Activated naive CD8-positive, alpha-beta T cell (primary cell): ENCODE results near the gene FREM1.

Experiments used
- H3K27ac Mint-ChIP-seq: one replicate; pipeline ENCODE4 v1.8.0; 2021; ENCODE audit warnings: mixed read lengths
- H3K27me3 Mint-ChIP-seq: one replicate; pipeline ENCODE4 v1.8.0; 2021; ENCODE audit warnings: mixed read lengths
- H3K36me3 Mint-ChIP-seq: one replicate; pipeline ENCODE4 v1.8.0; 2021; ENCODE audit warnings: mixed read lengths
- H3K4me1 Mint-ChIP-seq: one replicate; pipeline ENCODE4 v1.8.0; 2021; ENCODE audit warnings: low read depth, mixed read lengths
- H3K4me3 Mint-ChIP-seq: one replicate; pipeline ENCODE4 v1.8.0; 2021; ENCODE audit warnings: mild to moderate bottlenecking, mixed read lengths
- H3K9me3 Mint-ChIP-seq: one replicate; pipeline ENCODE4 v1.8.0; 2021; ENCODE audit warnings: low read depth, mixed read lengths

The FREM1 gene, protein sequence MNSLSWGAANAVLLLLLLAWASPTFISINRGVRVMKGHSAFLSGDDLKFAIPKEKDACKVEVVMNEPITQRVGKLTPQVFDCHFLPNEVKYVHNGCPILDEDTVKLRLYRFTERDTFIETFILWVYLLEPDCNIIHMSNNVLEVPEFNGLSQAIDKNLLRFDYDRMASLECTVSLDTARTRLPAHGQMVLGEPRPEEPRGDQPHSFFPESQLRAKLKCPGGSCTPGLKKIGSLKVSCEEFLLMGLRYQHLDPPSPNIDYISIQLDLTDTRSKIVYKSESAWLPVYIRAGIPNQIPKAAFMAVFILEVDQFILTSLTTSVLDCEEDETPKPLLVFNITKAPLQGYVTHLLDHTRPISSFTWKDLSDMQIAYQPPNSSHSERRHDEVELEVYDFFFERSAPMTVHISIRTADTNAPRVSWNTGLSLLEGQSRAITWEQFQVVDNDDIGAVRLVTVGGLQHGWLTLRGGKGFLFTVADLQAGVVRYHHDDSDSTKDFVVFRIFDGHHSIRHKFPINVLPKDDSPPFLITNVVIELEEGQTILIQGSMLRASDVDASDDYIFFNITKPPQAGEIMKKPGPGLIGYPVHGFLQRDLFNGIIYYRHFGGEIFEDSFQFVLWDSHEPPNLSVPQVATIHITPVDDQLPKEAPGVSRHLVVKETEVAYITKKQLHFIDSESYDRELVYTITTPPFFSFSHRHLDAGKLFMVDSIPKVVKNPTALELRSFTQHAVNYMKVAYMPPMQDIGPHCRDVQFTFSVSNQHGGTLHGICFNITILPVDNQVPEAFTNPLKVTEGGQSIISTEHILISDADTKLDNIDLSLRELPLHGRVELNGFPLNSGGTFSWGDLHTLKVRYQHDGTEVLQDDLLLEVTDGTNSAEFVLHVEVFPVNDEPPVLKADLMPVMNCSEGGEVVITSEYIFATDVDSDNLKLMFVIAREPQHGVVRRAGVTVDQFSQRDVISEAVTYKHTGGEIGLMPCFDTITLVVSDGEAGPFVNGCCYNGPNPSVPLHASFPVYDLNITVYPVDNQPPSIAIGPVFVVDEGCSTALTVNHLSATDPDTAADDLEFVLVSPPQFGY (N-terminal part only)

DNA sequence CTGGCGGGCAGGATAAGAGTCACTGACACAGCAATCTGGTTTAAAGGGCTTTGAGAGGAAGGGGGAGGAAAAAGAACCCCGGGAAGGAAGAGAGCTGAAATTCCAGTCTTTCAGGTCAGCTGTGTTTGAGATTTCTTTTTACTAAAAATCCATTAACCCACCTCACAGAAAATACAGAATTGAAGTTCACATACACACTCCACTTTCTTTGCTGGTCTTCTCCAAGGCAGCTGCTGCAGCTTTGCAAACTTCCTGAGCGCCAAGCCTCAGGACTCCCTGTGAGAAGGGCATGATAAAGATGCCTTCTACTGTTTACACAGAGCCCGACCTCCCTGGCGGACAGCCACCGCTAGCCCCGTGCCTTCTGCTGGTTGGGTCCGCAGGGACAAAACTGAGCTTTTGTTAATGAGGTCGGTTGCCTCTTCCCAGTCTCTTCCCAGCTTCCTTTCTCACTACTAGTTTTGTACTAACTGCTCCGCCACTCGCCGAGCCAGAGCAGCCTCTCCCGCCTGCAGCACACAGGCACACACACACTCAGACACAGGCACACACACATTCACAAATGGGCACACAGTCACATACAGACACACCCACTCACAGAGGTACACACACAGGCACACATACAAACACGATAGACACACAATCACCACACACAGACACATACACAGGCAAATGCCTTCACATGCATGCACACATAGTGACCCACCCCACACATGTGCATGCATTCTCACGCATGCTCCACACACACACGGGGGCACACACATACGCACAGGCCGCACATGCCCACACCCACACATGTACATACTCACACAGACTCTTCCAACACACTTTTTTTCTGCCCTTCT is at the start of gene FREM1:
Gene FREM1 (minus strand): TSS at position 468 of the 845 bp plus-strand sequence. CDS start 41,451 bp downstream, outside the sequence.
- Mint-ChIP-seq H3K27ac (no peak within 1 kb of the TSS), H3K9me3 (no peaks in the 10 kb centered on the region), H3K27me3 (peaks cover 4% of the 10 kb centered on the region), H3K36me3 (no peaks in the 10 kb centered on the region), H3K4me3 (no peak within 1 kb of the TSS), H3K4me1 (no peaks in the 10 kb centered on the region)

DNA sequence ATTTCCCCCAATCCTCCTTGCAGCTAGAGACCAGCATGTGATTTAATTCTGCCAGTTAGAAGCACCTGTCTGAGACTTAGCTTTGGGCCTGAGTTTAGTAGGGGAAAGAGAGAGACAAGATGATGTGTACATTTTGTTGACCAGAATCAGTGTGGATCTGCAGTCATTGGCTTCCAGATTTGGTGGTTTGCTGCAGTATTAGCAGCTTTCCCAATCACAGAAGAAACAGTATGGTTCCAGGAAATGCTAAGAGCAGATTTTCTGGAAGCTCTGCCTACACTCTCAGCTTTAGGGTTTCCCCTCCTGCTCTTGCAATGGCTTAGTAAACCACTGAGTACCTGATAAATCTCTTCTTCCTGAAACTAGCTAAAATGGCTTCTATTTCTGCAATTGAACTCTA is 48.8 kb upstream of the FREM1 start:
- H3K27ac Mint-ChIP-seq, result no peak overlapping the region
- H3K36me3 Mint-ChIP-seq, result no peaks in the 10 kb centered on the region
- no peaks in the 10 kb centered on the region for H3K27me3 Mint-ChIP-seq
- no peak overlapping the region for H3K4me3 Mint-ChIP-seq
- no peaks in the 10 kb centered on the region for H3K9me3 Mint-ChIP-seq
- H3K4me1 Mint-ChIP-seq, result peaks cover 2% of the 10 kb centered on the region

DNA sequence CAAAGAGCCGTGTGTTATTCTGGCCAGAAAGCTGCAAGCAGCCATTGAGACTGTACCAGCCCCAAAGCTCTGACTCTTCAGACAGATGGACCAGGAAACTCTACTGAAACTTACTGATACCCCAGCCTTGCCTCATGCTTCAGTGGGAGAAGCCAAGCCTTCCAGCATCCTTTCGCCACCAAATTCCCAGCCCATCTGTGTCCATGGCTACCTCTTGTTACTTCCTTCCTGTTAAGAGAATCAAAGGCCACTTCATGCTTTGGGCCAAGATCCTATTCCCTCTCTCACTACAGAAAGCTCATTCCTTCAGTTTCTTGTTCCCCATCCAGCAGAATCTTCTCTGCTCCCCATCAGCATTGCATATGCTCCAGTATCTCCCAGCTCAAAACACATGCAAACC is 46.9 kb upstream of the FREM1 start:
- no peak overlapping the region for H3K27ac Mint-ChIP-seq

DNA sequence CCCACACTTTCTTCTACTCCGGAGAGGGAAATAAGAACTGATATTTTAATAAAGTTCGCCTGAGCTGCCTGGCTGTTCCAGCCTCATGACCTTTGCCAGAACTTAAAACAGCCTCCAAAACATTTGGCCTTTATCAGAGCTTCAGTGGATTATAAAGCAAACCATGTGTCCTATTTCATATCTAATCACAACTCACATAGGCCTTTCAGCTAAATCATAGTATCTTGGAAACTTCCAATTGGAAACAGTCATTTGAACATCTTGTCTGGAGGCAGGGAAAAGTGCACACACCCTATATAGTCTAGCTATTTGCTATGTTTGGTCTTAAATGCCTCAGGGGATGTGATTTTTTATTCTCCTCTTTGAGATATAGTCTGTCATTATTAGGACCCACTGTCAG is 46.0 kb upstream of the FREM1 start:
- no peak overlapping the region for H3K27ac Mint-ChIP-seq
- no peaks in the 10 kb centered on the region for H3K36me3 Mint-ChIP-seq
- no peaks in the 10 kb centered on the region for H3K27me3 Mint-ChIP-seq
- H3K9me3 Mint-ChIP-seq, result no peaks in the 10 kb centered on the region
- H3K4me1 Mint-ChIP-seq, result no peaks in the 10 kb centered on the region
- H3K4me3 Mint-ChIP-seq, result no peak overlapping the region

More for the DNA sequence above, 46.9 kb upstream of the FREM1 start:
- Mint-ChIP-seq H3K4me3 (no peak overlapping the region), H3K36me3 (no peaks in the 10 kb centered on the region), H3K9me3 (no peaks in the 10 kb centered on the region), H3K27me3 (no peaks in the 10 kb centered on the region), H3K4me1 (peaks cover 2% of the 10 kb centered on the region)

DNA sequence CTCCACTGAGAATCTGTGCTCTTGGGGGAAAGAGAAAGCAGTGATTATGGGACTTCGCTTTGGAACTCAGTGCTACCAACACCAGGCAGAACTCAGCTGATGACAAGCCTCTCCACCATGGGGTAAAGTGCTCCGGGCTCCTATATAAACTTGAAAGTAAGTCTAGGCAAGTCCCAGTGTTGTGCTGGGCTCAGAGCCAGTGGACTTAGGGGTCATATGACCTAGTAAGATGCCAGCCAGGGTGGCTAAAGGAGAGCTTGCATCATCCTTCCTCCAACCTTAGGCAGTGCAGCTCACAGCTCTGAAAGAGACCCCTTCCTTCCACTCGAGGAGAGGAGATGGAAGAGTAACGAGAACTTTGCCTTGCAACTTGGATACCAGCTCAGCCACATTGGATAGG is 35.1 kb upstream of the FREM1 start:
- no peaks in the 10 kb centered on the region for H3K36me3 Mint-ChIP-seq
- peaks cover 3% of the 10 kb centered on the region for H3K27me3 Mint-ChIP-seq
- no peak overlapping the region for H3K27ac Mint-ChIP-seq
- H3K4me1 Mint-ChIP-seq, result no peaks in the 10 kb centered on the region
- H3K9me3 Mint-ChIP-seq, result no peaks in the 10 kb centered on the region
- no peak overlapping the region for H3K4me3 Mint-ChIP-seq

DNA sequence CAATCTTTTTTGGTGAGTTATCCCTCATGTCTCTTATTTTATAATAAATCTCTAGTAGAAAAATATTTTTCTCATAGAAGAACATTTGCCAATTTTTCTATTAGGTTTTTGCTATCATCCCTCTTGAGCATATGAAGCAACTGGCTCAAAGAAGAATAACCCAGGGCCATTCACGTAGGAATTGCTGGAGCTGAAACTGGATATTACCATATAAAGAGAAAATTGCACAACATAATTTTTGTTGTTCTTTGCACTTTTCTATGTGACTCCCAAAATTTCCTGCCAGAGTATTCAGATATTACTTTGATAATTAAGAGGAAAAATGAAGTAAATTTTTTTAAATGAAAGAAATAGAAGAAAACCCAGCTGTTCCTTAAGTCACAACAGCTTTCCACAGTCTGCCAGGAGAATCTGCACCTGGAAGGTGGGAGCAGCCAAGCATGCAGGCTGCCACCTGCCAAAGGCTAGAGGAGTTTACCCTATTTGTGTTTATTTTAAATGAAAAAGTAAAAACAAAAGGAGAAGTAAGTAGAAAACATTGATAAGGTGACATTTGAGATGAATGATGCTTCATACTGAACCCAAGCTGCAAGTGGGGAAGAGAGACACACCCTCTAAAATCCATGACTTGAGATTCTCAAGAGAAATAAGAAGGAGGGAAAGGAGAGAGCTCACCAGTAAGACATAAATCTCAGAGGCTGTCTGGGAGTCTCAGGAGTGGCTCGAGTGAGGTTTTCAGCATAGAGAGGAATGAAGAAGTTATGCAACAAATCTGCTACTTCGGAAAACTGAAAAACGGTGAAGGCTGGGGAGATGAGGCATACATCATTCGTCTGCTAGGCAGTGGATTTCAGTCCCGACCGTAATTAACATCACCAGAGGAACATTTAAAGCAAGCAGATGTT is 31.5 kb upstream of the FREM1 start:
- Mint-ChIP-seq H3K9me3 (no peaks in the 10 kb centered on the region), H3K4me3 (no peak overlapping the region), H3K36me3 (no peaks in the 10 kb centered on the region), H3K4me1 (no peaks in the 10 kb centered on the region), H3K27ac (no peak overlapping the region), H3K27me3 (peaks cover 3% of the 10 kb centered on the region)

DNA sequence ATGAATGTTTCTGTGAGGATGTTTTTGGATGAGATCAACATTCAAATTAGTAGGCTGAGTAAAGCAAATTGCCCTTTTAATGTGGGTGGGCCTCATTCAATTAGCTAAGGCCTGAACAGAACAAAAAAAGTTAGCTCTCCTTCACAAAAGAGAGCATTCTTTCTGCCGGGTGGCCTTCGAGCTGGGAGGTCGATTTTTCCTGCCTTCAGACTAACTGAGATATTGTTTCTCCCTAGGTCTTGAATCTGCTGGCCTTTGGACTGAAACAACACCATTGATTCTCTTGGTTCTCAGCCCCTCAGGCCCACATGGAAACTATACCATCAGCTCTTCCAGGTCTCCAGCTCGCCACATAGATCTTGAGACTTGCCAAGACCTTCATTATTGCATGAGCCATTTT is 29.1 kb upstream of the FREM1 start:
- Mint-ChIP-seq H3K9me3 (no peaks in the 10 kb centered on the region), H3K4me3 (no peak overlapping the region), H3K27me3 (no peaks in the 10 kb centered on the region), H3K36me3 (no peaks in the 10 kb centered on the region), H3K4me1 (no peaks in the 10 kb centered on the region), H3K27ac (no peak overlapping the region)

DNA sequence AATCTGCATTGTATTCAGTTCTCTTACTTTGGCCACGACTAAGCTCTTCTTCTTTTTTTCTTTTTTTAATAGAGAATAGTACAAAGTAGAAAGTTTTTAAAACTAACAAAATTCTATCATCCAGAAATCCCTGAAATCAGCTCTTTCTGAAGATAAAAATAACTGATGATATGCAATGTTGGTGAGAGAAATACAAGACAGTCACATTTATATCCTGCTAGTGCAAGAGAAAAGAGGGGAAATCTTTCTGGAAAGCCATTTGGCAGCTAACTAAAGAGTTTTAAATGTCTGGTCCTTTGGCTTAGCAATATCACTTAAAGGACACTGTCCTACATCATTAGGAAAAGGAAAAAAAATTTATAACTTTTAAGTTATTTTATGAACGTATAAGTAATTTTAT is 27.0 kb upstream of the FREM1 start:
- H3K4me1 Mint-ChIP-seq, result no peaks in the 10 kb centered on the region
- no peak overlapping the region for H3K27ac Mint-ChIP-seq
- H3K36me3 Mint-ChIP-seq, result no peaks in the 10 kb centered on the region
- no peak overlapping the region for H3K4me3 Mint-ChIP-seq
- no peaks in the 10 kb centered on the region for H3K9me3 Mint-ChIP-seq
- H3K27me3 Mint-ChIP-seq, result no peaks in the 10 kb centered on the region

DNA sequence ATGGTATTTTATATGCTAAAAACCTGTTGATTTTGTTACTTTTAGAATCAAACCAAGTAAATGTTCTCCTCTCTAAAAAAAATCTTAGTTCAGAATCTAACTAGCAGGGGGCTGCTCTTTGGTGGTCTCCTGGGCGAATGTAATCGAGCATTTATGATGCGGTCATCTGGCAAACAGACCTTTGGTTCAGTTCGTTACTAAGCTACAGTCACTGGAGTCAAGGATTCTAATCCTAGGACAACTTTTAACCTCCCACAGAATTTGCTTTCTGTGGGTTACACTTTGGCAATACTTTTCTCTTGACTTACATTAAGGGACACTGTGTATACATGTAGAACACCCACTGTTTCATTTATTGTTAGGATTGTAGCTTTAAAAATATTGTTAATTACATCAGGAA is 26.3 kb upstream of the FREM1 start:
- Mint-ChIP-seq H3K4me1 (no peaks in the 10 kb centered on the region), H3K4me3 (no peak overlapping the region), H3K27me3 (no peaks in the 10 kb centered on the region)

DNA sequence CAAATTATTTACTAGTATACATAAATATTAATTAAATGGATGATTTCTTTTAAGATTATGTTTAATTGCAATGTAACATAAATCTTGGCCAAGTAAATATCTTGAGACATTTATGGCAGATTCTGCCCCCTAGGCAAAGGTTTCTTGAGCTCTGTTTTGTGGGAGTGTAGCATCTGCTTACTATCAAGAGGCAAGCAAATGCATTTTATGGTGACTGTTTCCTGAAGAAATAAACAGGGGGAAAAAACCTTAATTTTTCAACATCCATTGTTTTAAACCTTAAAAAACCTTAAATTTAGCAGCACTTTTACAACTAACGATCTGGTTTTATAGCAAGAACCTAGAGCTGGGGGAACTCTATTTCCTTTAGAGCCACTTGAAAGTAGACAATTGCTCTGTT is 25.7 kb upstream of the FREM1 start:
- Mint-ChIP-seq H3K36me3 (no peaks in the 10 kb centered on the region), H3K4me1 (no peaks in the 10 kb centered on the region), H3K9me3 (no peaks in the 10 kb centered on the region), H3K27me3 (no peaks in the 10 kb centered on the region), H3K27ac (no peak overlapping the region), H3K4me3 (no peak overlapping the region)

More for the DNA sequence above, 26.3 kb upstream of the FREM1 start:
- Mint-ChIP-seq H3K27ac (no peak overlapping the region), H3K9me3 (no peaks in the 10 kb centered on the region), H3K36me3 (no peaks in the 10 kb centered on the region)

DNA sequence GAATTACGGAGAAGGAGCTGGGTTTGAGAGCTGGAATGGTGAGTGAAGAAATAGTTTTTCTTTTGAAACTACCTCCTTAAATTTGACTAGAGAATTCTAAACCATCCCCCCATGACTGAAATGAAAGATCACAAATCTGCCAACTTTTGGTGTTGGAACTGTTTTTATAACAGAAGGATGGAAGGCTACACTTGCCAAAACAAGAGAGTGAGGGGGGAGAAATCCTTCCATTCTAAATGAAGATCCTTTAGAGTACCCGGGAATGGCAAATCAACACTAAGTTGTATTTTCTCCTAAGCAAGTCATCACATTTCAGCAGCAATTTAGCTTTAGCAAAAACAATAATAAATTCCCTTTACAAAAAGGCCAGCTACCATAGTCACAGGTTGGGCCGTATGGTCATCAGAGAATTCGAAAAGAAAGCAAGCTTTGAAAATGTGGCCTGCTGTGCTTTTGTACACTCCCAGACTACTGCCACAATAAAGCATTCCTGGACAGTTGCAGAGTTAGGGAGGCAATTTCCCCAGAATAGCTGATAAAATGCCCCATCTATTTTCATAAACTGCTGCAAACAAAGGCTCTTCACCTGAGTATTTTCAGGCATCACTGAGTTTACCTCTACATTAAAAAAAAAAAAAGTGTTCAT is 25.0 kb upstream of the FREM1 start:
- H3K4me1 Mint-ChIP-seq, result no peaks in the 10 kb centered on the region
- no peaks in the 10 kb centered on the region for H3K9me3 Mint-ChIP-seq
- H3K4me3 Mint-ChIP-seq, result no peak overlapping the region
- H3K27ac Mint-ChIP-seq, result no peak overlapping the region
- no peaks in the 10 kb centered on the region for H3K27me3 Mint-ChIP-seq
- H3K36me3 Mint-ChIP-seq, result no peaks in the 10 kb centered on the region

DNA sequence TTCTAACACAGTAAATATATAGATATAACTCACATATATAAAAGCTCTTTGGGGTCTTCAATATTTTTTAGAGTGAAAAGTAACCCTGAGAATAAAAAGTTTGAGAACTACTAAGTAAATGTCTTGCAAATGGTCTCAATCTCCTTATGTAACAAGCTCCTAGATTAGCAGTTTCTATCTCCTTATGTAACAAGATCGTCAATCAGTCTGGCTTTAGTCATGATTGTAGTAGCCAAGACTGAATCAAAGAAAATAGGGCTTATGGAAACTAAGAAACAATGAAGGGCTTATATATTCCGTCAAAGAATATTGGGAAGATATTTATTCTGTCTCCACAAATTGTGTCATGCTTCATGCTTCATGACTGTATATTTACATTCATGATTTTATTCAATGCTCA is 22.4 kb upstream of the FREM1 start:
- H3K9me3 Mint-ChIP-seq, result no peaks in the 10 kb centered on the region
- no peak overlapping the region for H3K27ac Mint-ChIP-seq
- H3K4me1 Mint-ChIP-seq, result no peaks in the 10 kb centered on the region

DNA sequence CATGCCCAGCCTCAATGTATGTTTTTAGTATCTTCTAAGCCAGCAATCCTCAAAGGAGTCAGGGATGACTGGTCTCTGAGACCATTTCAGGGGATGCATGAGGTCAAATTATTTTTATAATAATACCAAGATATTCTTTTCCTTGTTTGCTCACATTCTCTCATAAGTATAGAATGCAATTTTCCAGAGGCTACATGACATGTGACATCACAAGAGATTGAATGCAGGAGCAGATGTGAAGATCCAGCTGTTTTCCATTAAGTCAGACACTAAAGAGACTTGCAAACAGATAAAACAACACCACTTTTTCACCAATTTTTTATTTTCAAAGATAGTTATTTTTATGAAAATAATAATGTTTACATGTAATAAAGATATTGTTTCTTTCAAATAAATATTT is 22.0 kb upstream of the FREM1 start:
- no peaks in the 10 kb centered on the region for H3K4me1 Mint-ChIP-seq
- no peaks in the 10 kb centered on the region for H3K36me3 Mint-ChIP-seq
- no peaks in the 10 kb centered on the region for H3K9me3 Mint-ChIP-seq
- no peaks in the 10 kb centered on the region for H3K27me3 Mint-ChIP-seq
- no peak overlapping the region for H3K4me3 Mint-ChIP-seq
- H3K27ac Mint-ChIP-seq, result no peak overlapping the region

More for the DNA sequence above, 22.4 kb upstream of the FREM1 start:
- H3K4me3 Mint-ChIP-seq, result no peak overlapping the region
- no peaks in the 10 kb centered on the region for H3K36me3 Mint-ChIP-seq
- H3K27me3 Mint-ChIP-seq, result no peaks in the 10 kb centered on the region
